HFF-Myc (cell line): ENCODE data around the gene ARSA.
"Not testable (repeated sequence)": the region's sequence is repeated elsewhere in the genome, so short reads cannot be mapped to it uniquely, and the experiment has no call there.

Experiments
- DNase-seq: peaks from one replicate; pipeline ENCODE4 v3.0.0-alpha.2; 2011; ENCODE audit warnings: low read depth; ENCODE audit errors: extremely low read depth
- H3K4me3 ChIP-seq: replicated peaks from 2 replicates; pipeline ENCODE4 v1.5.1; 2011; ENCODE audit warnings: low read depth, mild to moderate bottlenecking, control low read depth, low read length
- TF ChIP-seq, protein P1 (sequence below): IDR thresholded peaks from 2 replicates; pipeline ENCODE4 v1.5.1; 2012; ENCODE audit warnings: mild to moderate bottlenecking, low read depth, low read length, control low read depth; ENCODE audit errors: missing control alignments

Gene ARSA

DNA sequence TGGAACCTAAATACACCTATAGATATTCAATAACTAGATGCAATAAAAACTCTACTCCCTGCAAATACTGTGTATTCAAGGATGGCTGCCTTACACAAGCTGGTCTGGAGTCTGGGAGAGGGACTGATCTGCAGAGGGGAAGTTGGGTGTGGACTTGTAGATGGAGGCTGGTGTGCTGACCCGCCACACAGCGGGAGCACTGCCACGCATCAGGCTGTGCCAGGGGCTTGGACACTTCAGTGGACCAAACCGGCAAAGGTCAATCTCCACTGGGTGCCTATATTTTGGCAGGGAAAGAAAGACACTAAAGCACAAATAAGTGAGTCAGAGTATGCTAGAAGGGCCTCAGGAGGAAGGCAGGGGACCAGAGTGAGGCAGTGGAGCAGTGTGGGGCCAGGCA is 42.6 kb upstream of the ARSA start:
- no peak overlapping the region for H3K4me3 ChIP-seq
- no peak for DNase-seq
- TF ChIP-seq, protein P1, sequence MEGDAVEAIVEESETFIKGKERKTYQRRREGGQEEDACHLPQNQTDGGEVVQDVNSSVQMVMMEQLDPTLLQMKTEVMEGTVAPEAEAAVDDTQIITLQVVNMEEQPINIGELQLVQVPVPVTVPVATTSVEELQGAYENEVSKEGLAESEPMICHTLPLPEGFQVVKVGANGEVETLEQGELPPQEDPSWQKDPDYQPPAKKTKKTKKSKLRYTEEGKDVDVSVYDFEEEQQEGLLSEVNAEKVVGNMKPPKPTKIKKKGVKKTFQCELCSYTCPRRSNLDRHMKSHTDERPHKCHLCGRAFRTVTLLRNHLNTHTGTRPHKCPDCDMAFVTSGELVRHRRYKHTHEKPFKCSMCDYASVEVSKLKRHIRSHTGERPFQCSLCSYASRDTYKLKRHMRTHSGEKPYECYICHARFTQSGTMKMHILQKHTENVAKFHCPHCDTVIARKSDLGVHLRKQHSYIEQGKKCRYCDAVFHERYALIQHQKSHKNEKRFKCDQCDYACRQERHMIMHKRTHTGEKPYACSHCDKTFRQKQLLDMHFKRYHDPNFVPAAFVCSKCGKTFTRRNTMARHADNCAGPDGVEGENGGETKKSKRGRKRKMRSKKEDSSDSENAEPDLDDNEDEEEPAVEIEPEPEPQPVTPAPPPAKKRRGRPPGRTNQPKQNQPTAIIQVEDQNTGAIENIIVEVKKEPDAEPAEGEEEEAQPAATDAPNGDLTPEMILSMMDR: no peak

DNA sequence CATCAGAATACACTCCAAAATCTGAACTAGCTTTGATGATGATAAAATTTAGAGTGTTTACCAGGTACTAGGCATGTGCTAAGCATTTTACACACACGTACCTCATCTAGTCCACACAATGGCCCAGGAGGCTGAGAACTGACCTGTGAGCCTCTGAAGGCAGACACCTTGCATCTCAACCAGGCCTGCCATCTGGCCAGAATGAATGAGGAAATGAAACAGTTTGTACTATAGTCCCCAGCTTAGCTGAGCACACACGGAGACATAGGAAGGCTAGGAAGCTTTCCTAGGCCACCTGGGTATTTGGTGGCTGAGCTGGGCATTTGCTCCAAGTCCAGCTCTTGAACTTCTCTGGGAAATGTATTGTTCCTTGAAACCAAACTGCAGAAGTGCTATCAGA is 37.8 kb upstream of the ARSA start:
- TF ChIP-seq, protein P1: no peak
- DNase-seq: no peak
- no peak overlapping the region for H3K4me3 ChIP-seq

DNA sequence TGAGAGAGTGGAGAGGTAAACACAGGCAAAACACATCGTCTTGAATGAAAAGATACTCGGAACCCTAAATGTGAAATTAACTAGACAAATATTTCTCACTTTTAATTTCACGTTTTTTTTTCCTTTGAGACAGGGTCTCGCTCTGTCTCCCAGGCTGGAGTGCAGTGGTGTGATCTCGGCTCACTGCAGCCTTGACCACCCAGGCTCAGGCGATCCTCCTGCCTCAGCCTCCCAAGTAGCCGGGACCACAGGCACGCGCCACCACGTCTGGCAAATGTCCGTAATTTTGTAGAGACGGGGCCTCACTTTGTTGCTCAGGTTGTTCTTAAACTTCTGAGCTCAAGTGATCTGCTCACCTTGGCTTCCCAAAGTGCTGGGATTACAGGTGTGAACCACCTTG is 37.3 kb upstream of the ARSA start:
- TF ChIP-seq, protein P1: no peak
- H3K4me3 ChIP-seq: no peak overlapping the region

DNA sequence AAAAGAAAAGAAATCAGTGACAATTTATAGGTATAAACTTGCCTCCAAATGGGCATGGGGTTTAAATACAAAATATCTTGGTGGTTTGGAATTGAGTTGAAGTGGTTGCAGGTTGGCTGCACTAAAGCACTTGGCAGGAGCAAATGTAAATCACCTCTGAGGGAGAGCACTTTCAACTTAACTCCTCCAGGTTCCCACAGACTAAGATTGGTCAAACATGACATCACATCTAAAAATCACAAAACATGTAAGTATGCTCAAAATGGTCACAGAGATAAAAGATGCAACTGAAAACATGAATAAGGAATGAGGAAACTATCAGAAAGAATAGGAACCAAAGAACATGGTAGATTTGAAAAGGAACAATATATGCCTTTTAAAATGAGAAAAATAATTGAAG is 32.4 kb upstream of the ARSA start:
- TF ChIP-seq, protein P1: no peak
- no peak for DNase-seq

More for the DNA sequence above, 37.3 kb upstream of the ARSA start:
- DNase-seq: no peak

DNA sequence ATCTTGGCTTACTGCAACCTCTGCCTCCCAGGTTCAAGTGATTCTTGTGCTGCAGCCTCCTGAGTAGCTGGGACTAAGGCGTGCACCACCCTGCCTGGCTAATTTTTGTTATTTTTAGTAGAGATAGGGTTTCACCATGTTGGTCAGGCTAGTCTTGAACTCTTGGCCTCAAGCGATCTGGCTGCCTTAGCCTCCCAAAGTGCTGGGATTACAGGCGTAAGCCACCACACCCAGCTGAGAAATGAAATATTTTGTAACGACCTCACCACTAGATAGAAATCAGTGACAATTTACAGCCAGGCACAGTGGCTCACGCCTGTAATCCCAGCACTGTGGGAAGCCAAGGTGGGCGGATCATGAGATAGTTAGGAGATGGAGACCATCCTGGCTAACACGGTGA is 31.8 kb upstream of the ARSA start:
- not testable (repeated sequence) for H3K4me3 ChIP-seq, DNase-seq

More for the DNA sequence above, 32.4 kb upstream of the ARSA start:
- no peak overlapping the region for H3K4me3 ChIP-seq

DNA sequence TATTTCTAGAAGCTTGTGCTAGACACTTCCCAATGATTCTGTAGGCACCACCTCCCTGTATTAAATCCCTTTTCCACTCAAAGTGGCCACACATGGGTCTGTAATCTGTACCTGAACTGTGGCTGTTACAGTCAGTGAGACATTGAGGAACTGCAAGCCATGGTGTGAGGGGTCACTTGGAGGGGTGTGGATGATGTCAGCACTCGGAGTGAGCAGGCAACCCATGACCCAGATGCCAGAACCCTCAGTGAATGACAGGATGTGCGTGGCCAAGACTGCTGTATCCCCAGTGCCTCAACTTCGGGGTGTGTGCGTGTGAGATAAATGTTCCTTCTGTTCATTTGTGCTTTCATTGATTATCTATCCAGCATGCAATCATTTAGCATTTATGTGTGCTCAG is 30.0 kb upstream of the ARSA start:
- no peak overlapping the region for H3K4me3 ChIP-seq
- TF ChIP-seq, protein P1: no peak
- no peak for DNase-seq

DNA sequence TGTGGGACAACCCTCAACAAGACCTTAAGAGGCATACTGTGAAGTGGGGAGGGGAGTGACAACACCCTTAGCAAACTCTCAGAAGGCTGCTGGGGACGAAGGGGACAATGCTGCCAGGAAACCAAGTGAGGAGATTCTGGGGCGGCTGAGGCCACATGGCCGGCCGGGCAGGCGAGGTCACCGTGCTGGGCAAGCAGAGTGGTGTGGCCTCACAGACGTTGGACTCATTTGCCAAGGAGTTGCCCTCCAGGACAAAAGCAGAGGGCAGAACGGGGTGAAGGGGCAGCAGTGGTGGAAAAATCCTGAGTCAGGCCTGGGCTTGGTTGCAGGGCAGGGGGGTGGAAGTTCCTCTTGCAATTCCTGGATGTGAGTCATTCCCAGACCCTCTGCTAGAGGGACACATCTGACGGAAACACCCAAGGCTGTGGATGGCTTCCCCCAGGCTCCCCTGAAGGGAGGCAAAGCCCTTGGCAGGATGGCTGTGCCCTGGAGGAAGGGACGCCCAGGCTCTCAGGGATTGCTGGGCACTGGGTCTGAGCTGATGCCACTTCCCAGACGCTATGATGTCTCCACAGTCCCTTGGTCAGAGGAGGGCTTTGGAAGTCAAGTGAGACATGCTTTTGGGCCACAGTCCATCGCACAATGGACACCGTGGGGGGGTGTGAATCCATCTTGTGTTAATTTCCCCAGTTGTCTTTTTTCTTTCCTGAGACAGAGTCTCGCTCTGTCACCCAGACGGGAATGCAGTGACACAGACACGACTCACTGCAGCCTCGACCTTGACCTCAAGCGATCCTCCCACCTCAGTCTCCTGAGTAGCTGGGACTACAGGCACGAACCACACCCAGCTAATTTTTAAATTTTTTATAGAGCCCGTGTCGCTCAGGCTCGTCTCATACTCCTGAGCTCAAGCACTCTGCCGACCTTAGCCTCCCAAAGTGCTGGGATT is 28.4 kb upstream of the ARSA start:
- TF ChIP-seq, protein P1: no peak
- H3K4me3 ChIP-seq: no peak overlapping the region
- DNase-seq: no peak

DNA sequence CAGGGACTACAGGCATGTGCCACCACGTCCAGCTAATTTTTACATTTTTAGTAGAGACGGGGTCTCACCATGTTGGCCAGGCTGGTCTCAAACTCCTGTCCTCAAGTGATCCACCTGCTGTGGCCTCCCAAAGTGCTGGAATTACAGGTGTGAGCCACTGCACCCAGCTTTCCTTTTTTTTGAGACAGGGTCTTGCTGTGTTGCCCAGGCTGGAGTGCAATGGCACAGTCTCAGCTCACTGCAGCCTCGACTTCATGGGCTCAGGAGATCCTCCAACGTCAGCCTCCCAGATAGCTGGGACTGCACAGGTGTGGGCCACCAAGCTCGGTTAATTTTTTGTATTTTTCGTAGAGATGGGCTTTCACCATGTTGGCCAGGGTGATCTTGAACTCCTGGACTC is 26.7 kb upstream of the ARSA start:
- not testable (repeated sequence) for H3K4me3 ChIP-seq, DNase-seq
